HCT116 (cell line): ENCODE data around the gene SLCO2A1. TPM values are rescaled to one million over a fixed set of nuclear protein-coding genes. Genes with fewer than 3 reads are reported as not detected.

Experiments
- ATAC-seq: fragments of 200-7000 bp; cut with Tn5 transposase; 2 replicates; pipeline ENCODE4 v1.9.1; 2020; ENCODE audit warnings: mild to moderate bottlenecking, moderate library complexity
- BruUV-seq: library from RNA; stranded (reverse); fragments of 400-500 nt; replicated peaks from 2 replicates; lab custom pipeline; 2021; lab: Mats Ljungman, UMichigan
- CTCF ChIA-PET: fragments of 300-600 bp; sonication (Branson Sonifier 250); formaldehyde crosslinking; loops from one replicate; lab custom pipeline; 2021; ENCODE audit warnings: antibody characterized with exemption; lab: Charles Lee
- POLR2A ChIA-PET: fragments of 300-600, 350-600 bp; sonication (Branson Sonifier 250); formaldehyde crosslinking; loops from one replicate; lab custom pipeline; 2021; ENCODE audit warnings: antibody characterized with exemption; lab: Charles Lee
- RAD21 ChIA-PET, 2 experiments: fragments of 300-600 bp; sonication (Branson Sonifier 250); formaldehyde crosslinking; loops; one replicate each; lab custom pipeline; 2023; ENCODE audit warnings: low total read pairs in 2 of 2; ENCODE audit not compliant: uncharacterized antibody in 2 of 2, unreplicated experiment in 2 of 2, low non-redundant PET in 1 of 2; lab: Charles Lee
- DNase-seq: peaks from one replicate; pipeline ENCODE4 v3.0.0-alpha.2; 2010; ENCODE audit warnings: low read depth, low spot score
- H2AFZ ChIP-seq: fragments of 200-600 bp; shearing (Covaris generic), sonication (generic); 2 replicates; pipeline ENCODE4 v1.6.1; 2017; ENCODE audit warnings: low read depth, mixed run types, mixed read lengths, antibody characterized with exemption, low read length; ENCODE audit not compliant: poor library complexity, severe bottlenecking
- H3K27ac ChIP-seq: 2 replicates; pipeline ENCODE4 v1.5.1; 2012; ENCODE audit warnings: low read depth, low read length
- H3K27me3 ChIP-seq: fragments of 200-600 bp; sonication (generic); 2 replicates; pipeline ENCODE4 v1.6.1; 2016; ENCODE audit warnings: mixed run types, low read length, mixed read lengths; ENCODE audit not compliant: insufficient read depth
- H3K36me3 ChIP-seq, 2 experiments: fragments of 200-500 bp in 1 of 2; fragments of 200-600 bp in 1 of 2; sonication (Bioruptor generic) in 1 of 2; sonication (generic) in 1 of 2; 2 replicates each; pipeline versions ENCODE4 v1.5.1 to v1.6.1; 2014 to 2016; ENCODE audit warnings: low read length in 2 of 2, inconsistent platforms in 1 of 2, mixed read lengths in 1 of 2, mixed run types in 1 of 2; ENCODE audit not compliant: insufficient read depth in 2 of 2, control insufficient read depth in 1 of 2
- H3K4me1 ChIP-seq, 2 experiments: fragments of 200-600 bp in 1 of 2; sonication (generic) in 1 of 2; 2 replicates each; pipeline versions ENCODE4 v1.5.1 to v1.6.1; 2012 to 2017; ENCODE audit warnings: low read length in 2 of 2, inconsistent platforms in 1 of 2, mild to moderate bottlenecking in 1 of 2, mixed read lengths in 1 of 2, mixed run types in 1 of 2, moderate library complexity in 1 of 2; ENCODE audit not compliant: insufficient read depth in 2 of 2, control insufficient read depth in 1 of 2
- H3K4me2 ChIP-seq: fragments of 200-600 bp; sonication (generic); 2 replicates; pipeline ENCODE4 v1.6.1; 2017; ENCODE audit warnings: mixed run types, low read length, mixed read lengths
- H3K4me3 ChIP-seq, 2 experiments: fragments of 200-600 bp in 1 of 2; sonication (generic) in 1 of 2; replicated peaks in 1 of 2; 2 replicates each; pipeline ENCODE4 v1.5.1; 2011 to 2016; ENCODE audit warnings: low read length in 2 of 2, control low read depth in 1 of 2, low read depth in 1 of 2, mild to moderate bottlenecking in 1 of 2, mixed read lengths in 1 of 2, mixed run types in 1 of 2
- H3K79me2 ChIP-seq: fragments of 200-600 bp; sonication (generic); 2 replicates; pipeline ENCODE4 v1.6.1; 2017; ENCODE audit warnings: mild to moderate bottlenecking, mixed run types, low read length, moderate library complexity, mixed read lengths; ENCODE audit not compliant: insufficient read depth
- H3K9ac ChIP-seq: fragments of 200-600 bp; sonication (generic); 2 replicates; pipeline ENCODE4 v1.6.1; 2016; ENCODE audit warnings: low read length, mixed read lengths
- H3K9me2 ChIP-seq: fragments of 200-600 bp; sonication (generic), shearing (Covaris generic); 2 replicates; pipeline ENCODE4 v1.6.1; 2017; ENCODE audit warnings: mixed run types, mild to moderate bottlenecking, moderate library complexity; ENCODE audit not compliant: insufficient read depth
- H3K9me3 ChIP-seq, 2 experiments: fragments of 200-500 bp in 1 of 2; fragments of 200-600 bp in 1 of 2; sonication (Bioruptor generic) in 1 of 2; sonication (generic) in 1 of 2; 2 replicates each; pipeline ENCODE4 v1.6.1; 2014 to 2017; ENCODE audit warnings: low read length in 2 of 2, mixed read lengths in 2 of 2, inconsistent platforms in 1 of 2, low read depth in 1 of 2, mild to moderate bottlenecking in 1 of 2, mixed run types in 1 of 2, moderate library complexity in 1 of 2; ENCODE audit not compliant: control insufficient read depth in 1 of 2, insufficient read depth in 1 of 2
- H4K20me1 ChIP-seq: fragments of 200-600 bp; sonication (generic), shearing (Covaris generic); 2 replicates; pipeline ENCODE4 v1.6.1; 2017; ENCODE audit warnings: mixed run types, mild to moderate bottlenecking, moderate library complexity; ENCODE audit not compliant: insufficient read depth
- CEBPB ChIP-seq: IDR thresholded peaks from 2 replicates; pipeline ENCODE4 v1.6.1; 2012; ENCODE audit warnings: low read depth
- CTCF ChIP-seq, 3 experiments: fragments of 200-600 bp in 1 of 3; sonication (generic) in 1 of 3; IDR thresholded peaks in 2 of 3; conservative IDR thresholded peaks in 1 of 3; 2 replicates each; pipeline ENCODE4 v1.5.1; 2012 to 2017; ENCODE audit warnings: low read depth in 2 of 3, low read length in 2 of 3, antibody characterized with exemption in 1 of 3, borderline replicate concordance in 1 of 3, control low read depth in 1 of 3, mild to moderate bottlenecking in 1 of 3, mixed read lengths in 1 of 3, mixed run types in 1 of 3, moderate library complexity in 1 of 3; ENCODE audit not compliant: insufficient read depth in 1 of 3
- EGR1 ChIP-seq: IDR thresholded peaks from 2 replicates; pipeline ENCODE4 v1.6.1; 2012; ENCODE audit warnings: low read depth
- ELF1 ChIP-seq: IDR thresholded peaks from 2 replicates; pipeline ENCODE4 v1.6.1; 2012; ENCODE audit warnings: low read depth, borderline replicate concordance
- EZH2 ChIP-seq: fragments of 200-600 bp; sonication (generic); IDR thresholded peaks from 2 replicates; pipeline ENCODE4 v1.6.1; 2017; ENCODE audit warnings: antibody characterized with exemption, mixed run types
- EZH2phosphoT487 ChIP-seq: fragments of 200-600 bp; IDR thresholded peaks from 2 replicates; pipeline ENCODE4 v1.6.1; 2018; ENCODE audit warnings: antibody characterized with exemption, borderline replicate concordance
- FOSL1 ChIP-seq: IDR thresholded peaks from 2 replicates; pipeline ENCODE4 v1.6.1; 2012; ENCODE audit warnings: low read depth
- JUND ChIP-seq: IDR thresholded peaks from 2 replicates; pipeline ENCODE4 v1.6.1; 2012
- POLR2A ChIP-seq: IDR thresholded peaks from 2 replicates; pipeline ENCODE4 v1.7.0; 2011; ENCODE audit warnings: borderline replicate concordance; ENCODE audit not compliant: insufficient read depth, insufficient read length; ENCODE audit errors: extremely low read depth
- POLR2AphosphoS5 ChIP-seq: IDR thresholded peaks from 2 replicates; pipeline ENCODE4 v1.6.1; 2011; ENCODE audit warnings: mild to moderate bottlenecking, low read depth, low read length, moderate library complexity
- SIN3A ChIP-seq: IDR thresholded peaks from 2 replicates; pipeline ENCODE4 v1.6.1; 2012; ENCODE audit warnings: low read depth
- SP1 ChIP-seq: IDR thresholded peaks from 2 replicates; pipeline ENCODE4 v1.6.1; 2012; ENCODE audit warnings: low read depth
- TCF7L2 ChIP-seq: IDR thresholded peaks from 2 replicates; pipeline ENCODE4 v1.7.0; 2011; ENCODE audit warnings: borderline replicate concordance, inconsistent platforms; ENCODE audit not compliant: insufficient read depth, insufficient read length; ENCODE audit errors: extremely low read depth
- YY1 ChIP-seq: IDR thresholded peaks from 2 replicates; pipeline ENCODE4 v1.6.1; 2011; ENCODE audit warnings: low read length, low read depth, moderate library complexity, mild to moderate bottlenecking; ENCODE audit not compliant: insufficient replicate concordance; ENCODE audit errors: extremely low read depth
- ZBTB33 ChIP-seq: IDR thresholded peaks from 2 replicates; pipeline ENCODE4 v1.6.1; 2011; ENCODE audit warnings: mild to moderate bottlenecking, low read length, moderate library complexity; ENCODE audit not compliant: insufficient replicate concordance; ENCODE audit errors: extremely low read depth
- ZFX ChIP-seq: fragments of 450-650 bp; IDR thresholded peaks from 2 replicates; pipeline ENCODE4 v1.6.1; 2017
- ZNF274 ChIP-seq: fragments of 200-500 bp; sonication (Bioruptor generic); IDR thresholded peaks from 2 replicates; pipeline ENCODE4 v1.6.1; 2014; ENCODE audit warnings: mild to moderate bottlenecking, low read depth, low read length, inconsistent platforms
- intact Hi-C: fragments of 100-400 bp; cut with micrococcal nuclease; formaldehyde crosslinking; loops from 2 replicates; pipeline ENCODE4 v1.10.0; 2022
- total RNA-seq: library from RNA; stranded (reverse); gene quantifications from one replicate; pipeline ENCODE4 v1.2.1, GENCODE V29; 2021; ENCODE audit not compliant: unreplicated experiment

SLCO2A1 gene
- total RNA-seq, 1 experiment from 2014 or later = 0.52 TPM

GRCh38 chr3:134033315-134033996, 3.7 kb upstream of the SLCO2A1 start (continued):
- no peak for TF ChIP-seq TCF7L2
- no peak for TF ChIP-seq FOSL1
- no peak for TF ChIP-seq POLR2A
- TF ChIP-seq POLR2AphosphoS5 = no peak
- TF ChIP-seq EZH2phosphoT487 = no peak
- no peak for TF ChIP-seq CTCF (IDR thresholded peaks at IDR 0.05 in 2 of 3, conservative IDR thresholded peaks at IDR 0.05 in 1 of 3; ENCODE audit: borderline replicate concordance in 1 of 3, insufficient read depth in 1 of 3, low read depth in 2 of 3, low read length in 2 of 3)
- TF ChIP-seq, all 23 proteins: peak for 0

DNA sequence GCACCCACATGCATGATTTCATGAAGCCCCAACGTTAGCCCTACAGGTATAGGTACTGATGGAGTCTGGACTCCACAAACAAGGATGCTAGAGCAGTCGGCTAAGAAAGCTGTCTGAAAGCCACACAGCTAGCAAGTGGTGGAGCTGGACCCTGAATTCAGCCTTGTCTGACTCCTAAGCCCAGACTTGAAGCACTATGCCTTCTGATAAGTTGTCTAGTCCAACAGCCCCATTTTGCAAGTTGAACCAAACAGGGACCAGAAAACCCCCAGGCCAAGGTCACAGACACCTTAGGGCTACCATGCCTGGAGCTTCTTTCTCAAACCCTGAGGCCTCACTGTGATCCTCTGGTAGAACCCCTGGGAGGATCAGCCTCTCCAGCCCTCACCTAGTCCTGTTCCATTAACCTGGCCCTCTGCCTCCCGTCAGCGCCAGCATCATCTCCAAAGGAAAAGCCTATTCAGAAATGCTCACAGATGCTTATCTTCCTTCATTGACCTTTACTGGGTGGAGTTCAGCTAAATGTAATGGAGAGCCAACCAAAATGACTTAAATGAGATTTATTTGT, 1.7 kb upstream of the SLCO2A1 start:
- ChIA-PET POLR2A (no interaction called here), CTCF (no interaction called here), RAD21 (no interaction called here)

More for the DNA sequence above, 1.7 kb upstream of the SLCO2A1 start:
- H3K4me3 ChIP-seq = no peak overlapping the region
- intact Hi-C loops = no loop called here
- no peaks in the 10 kb centered on the region for H4K20me1 ChIP-seq
- no TSS peak for BruUV-seq
- H3K9ac ChIP-seq = no peak overlapping the region
- H2AFZ ChIP-seq = no peak overlapping the region
- no peaks in the 10 kb centered on the region for H3K9me3 ChIP-seq
- H3K36me3 ChIP-seq = no peaks in the 10 kb centered on the region
- no peaks in the 10 kb centered on the region for H3K79me2 ChIP-seq
- TF ChIP-seq POLR2AphosphoS5 = no peak
- no peak for TF ChIP-seq YY1
- TF ChIP-seq CEBPB = no peak
- TF ChIP-seq ELF1 = no peak
- TF ChIP-seq ZBTB33 = no peak
- no peak for TF ChIP-seq JUND
- TF ChIP-seq ZFX = no peak
- no peak for TF ChIP-seq EZH2
- no peak for TF ChIP-seq SP1
- TF ChIP-seq ZNF274 = no peak
- TF ChIP-seq SIN3A = no peak
- no peak for TF ChIP-seq EGR1
- TF ChIP-seq TCF7L2 = no peak
- no peak for TF ChIP-seq EZH2phosphoT487
- TF ChIP-seq FOSL1 = no peak
- no peak for TF ChIP-seq POLR2A
- no peaks in the 10 kb centered on the region for H3K9me2 ChIP-seq
- no peak for DNase-seq
- 0 out of 2 replicates have a peak, but pooled peaks cover 5% of the 10 kb centered on the region for H3K27me3 ChIP-seq
- no peak overlapping the region for H3K4me2 ChIP-seq
- ATAC-seq = no peak
- H3K27ac ChIP-seq = no peak overlapping the region
- H3K4me1 ChIP-seq = peaks cover 0 to 11% of the 10 kb centered on the region in 2 experiments; a peak in 2 of 4 replicates
